Spleen (tissue), 11 donors: ENCODE data around the gene HMCN1. TPM values are rescaled to one million over a fixed set of nuclear protein-coding genes. Genes with fewer than 3 reads are reported as not detected.

ENCODE experiments used
- DNase-seq: peaks from one replicate; pipeline ENCODE4 v3.0.0-alpha.2; 2020
- H3K27ac ChIP-seq, 8 donors: fragments of 200-600 bp; sonication (generic) in 7 of 8; 1 replicate in 4 of 8; 2 replicates in 4 of 8; pipeline versions ENCODE4 v1.5.0 to v1.8.0; 2016 to 2021; ENCODE audit warnings: inconsistent platforms in 4 of 8, mild to moderate bottlenecking in 4 of 8, moderate library complexity in 1 of 8
- H3K27me3 ChIP-seq, 7 donors: fragments of 200-600 bp; sonication (generic) in 6 of 7; replicated peaks in 1 of 7; 1 replicate in 4 of 7; 2 replicates in 3 of 7; pipeline versions ENCODE4 v1.5.0 to v1.8.0; 2016 to 2021; ENCODE audit warnings: inconsistent platforms in 3 of 7, mild to moderate bottlenecking in 1 of 7
- H3K36me3 ChIP-seq, 6 donors: fragments of 200-600 bp; sonication (generic) in 5 of 6; 1 replicate in 4 of 6; 2 replicates in 2 of 6; pipeline versions ENCODE4 v1.5.0 to v1.8.0; 2016 to 2021; ENCODE audit warnings: inconsistent platforms in 2 of 6
- H3K4me1 ChIP-seq, 6 donors: fragments of 200-600 bp; sonication (generic) in 5 of 6; 1 replicate in 3 of 6; 2 replicates in 3 of 6; pipeline versions ENCODE4 v1.5.0 to v1.8.0; 2016 to 2021; ENCODE audit warnings: inconsistent platforms in 3 of 6
- H3K4me3 ChIP-seq, 8 donors: fragments of 200-600 bp; sonication (generic) in 7 of 8; 1 replicate in 4 of 8; 2 replicates in 4 of 8; pipeline versions ENCODE4 v1.5.0 to v1.8.0; 2016 to 2021; ENCODE audit warnings: inconsistent platforms in 4 of 8, mild to moderate bottlenecking in 4 of 8, moderate library complexity in 2 of 8
- H3K9me3 ChIP-seq, 8 donors: fragments of 200-600 bp; sonication (generic) in 7 of 8; 1 replicate in 4 of 8; 2 replicates in 4 of 8; pipeline versions ENCODE4 v1.5.0 to v1.8.0; 2016 to 2021; ENCODE audit warnings: inconsistent platforms in 4 of 8
- POLR2A ChIP-seq, 3 donors: fragments of 450-650 bp; IDR thresholded peaks; one replicate each; pipeline ENCODE4 v1.5.1; 2017; ENCODE audit warnings: antibody characterized with exemption in 3 of 3, mild to moderate bottlenecking in 1 of 3
- POLR2AphosphoS5 ChIP-seq, 3 donors: sonication (generic); formaldehyde crosslinking; IDR thresholded peaks; one replicate each; pipeline ENCODE4 v1.5.1; 2017; ENCODE audit warnings: antibody characterized with exemption in 3 of 3
- WGBS, 5 donors: extraction: QIAGEN DNeasy Blood & Tissue Kit in 3 of 5; methylation state at CpG; one replicate each; pipeline versions ENCODE4 v1.1.5 to v1.1.7; 2013 to 2018; 5-methylcytosine and 5-hydroxymethylcytosine counted together
- intact Hi-C: fragments of 100-400 bp; cut with DNase I; formaldehyde crosslinking; loops from one replicate; pipeline ENCODE4 v1.15.0; 2023; ENCODE audit warnings: low total_unique reads
- polyA plus RNA-seq, 3 donors: library from polyadenylated mRNA; stranded (reverse); fragments of 200-250 nt; gene quantifications; one replicate each; pipeline ENCODE4 v1.2.1, GENCODE V29; 2013
- total RNA-seq, 7 donors: library from RNA; depleted of rRNA in 3 of 7; stranded (reverse); fragments of >200 nt in 3 of 7; fragmentation: NEBNext Ultra II Directional in 4 of 7; extraction: Animal tissue kit (Norgen Biotek cat#: 25700) in 4 of 7; gene quantifications; one replicate each; pipeline versions ENCODE4 v1.1.0 to v1.2.1, GENCODE V29; 2016 to 2021
- TF ChIP-seq, protein P1 (sequence below), 11 experiments: fragments of 200-600 bp in 7 of 11; fragments of 450-650 bp in 4 of 11; sonication (generic) in 4 of 11; IDR thresholded peaks in 8 of 11; conservative IDR thresholded peaks in 3 of 11; 1 replicate in 7 of 11; 2 replicates in 4 of 11; pipeline versions ENCODE4 v1.4.0 to v1.8.0; 2016 to 2021; ENCODE audit warnings: antibody characterized with exemption in 11 of 11, inconsistent platforms in 4 of 11, mild to moderate bottlenecking in 1 of 11
- donor health status: healthy with polysubstance abuse.
- donor health status: DM: no; HTN: no; CAD: no; lungs with moderate emphysema.
- donor health status: DM: no; HTN: no; CAD: no.
- donor health status: Bipolar disorder and iron deficiency.
- donor health status: healthy.
- donor health status: DM: no; HTN: no; CAD: no.
- donor health status: DM: yes; HTN: yes; CAD: no.

The HMCN1 gene
- total and polyA plus RNA-seq, 10 donors, result 1.2 to 28.8 (median 19.9) TPM

DNA sequence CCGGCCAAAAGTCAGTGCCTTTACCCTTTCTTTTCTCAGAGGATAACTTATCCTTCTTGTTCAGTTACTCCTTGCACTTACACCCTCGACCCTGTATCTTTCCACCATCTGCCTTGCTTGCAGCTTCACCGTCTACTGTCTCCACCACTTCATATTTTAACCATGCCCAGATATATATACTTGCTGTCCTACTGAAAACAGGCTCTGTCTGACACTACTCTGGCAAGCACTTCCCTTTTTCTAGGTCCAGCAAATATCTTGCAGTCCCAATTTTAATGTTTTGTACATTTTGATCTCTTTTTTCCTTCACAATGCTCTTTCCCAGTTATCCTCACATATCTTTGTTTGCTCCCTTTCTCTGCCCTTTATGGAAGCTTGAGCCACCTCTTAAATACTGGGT lies 332.2 kb downstream of the HMCN1 start:
- Histone ChIP-seq H3K9me3 (no peaks in the 10 kb centered on the region), H3K36me3 (no peaks in the 10 kb centered on the region), H3K4me3 (no peak overlapping the region), H3K4me1 (no peaks in the 10 kb centered on the region), H3K27ac (no peak overlapping the region), H3K27me3 (no peaks in the 10 kb centered on the region)
- TF ChIP-seq POLR2A (IDR thresholded peaks at IDR 0.05) (no peak), POLR2AphosphoS5 (IDR thresholded peaks at IDR 0.05) (no peak)
- TF ChIP-seq, protein P1, sequence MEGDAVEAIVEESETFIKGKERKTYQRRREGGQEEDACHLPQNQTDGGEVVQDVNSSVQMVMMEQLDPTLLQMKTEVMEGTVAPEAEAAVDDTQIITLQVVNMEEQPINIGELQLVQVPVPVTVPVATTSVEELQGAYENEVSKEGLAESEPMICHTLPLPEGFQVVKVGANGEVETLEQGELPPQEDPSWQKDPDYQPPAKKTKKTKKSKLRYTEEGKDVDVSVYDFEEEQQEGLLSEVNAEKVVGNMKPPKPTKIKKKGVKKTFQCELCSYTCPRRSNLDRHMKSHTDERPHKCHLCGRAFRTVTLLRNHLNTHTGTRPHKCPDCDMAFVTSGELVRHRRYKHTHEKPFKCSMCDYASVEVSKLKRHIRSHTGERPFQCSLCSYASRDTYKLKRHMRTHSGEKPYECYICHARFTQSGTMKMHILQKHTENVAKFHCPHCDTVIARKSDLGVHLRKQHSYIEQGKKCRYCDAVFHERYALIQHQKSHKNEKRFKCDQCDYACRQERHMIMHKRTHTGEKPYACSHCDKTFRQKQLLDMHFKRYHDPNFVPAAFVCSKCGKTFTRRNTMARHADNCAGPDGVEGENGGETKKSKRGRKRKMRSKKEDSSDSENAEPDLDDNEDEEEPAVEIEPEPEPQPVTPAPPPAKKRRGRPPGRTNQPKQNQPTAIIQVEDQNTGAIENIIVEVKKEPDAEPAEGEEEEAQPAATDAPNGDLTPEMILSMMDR (IDR thresholded peaks at IDR 0.05 in 8 of 11, conservative IDR thresholded peaks at IDR 0.05 in 3 of 11), result no peak
- WGBS, 5 donors, result 53 to 71% (median 66%) methylated on average over 3 of the region's 3 CpGs
- DNase-seq, result no peak
- intact Hi-C loops, result no loop called here

DNA sequence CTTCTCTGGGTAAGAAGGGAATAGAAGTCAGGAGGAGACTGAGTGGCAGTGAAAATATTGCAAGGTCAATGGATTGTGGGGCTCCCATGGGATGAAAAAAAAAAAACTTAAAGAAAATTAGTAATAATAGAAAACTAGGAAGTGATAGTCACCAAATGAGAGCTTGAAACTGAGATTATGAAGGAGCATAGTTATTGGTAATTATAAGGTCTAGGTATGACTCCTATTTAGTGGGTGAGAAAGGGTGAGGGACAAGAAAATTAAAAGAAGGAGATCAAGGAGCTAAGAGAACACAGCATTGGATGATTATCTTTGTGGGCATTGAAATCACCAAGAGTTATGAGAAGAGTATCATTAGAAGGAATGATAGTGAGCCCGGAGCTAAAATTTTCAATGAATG lies 339.5 kb downstream of the HMCN1 start:
- WGBS, 5 donors, result 89 to 100% (median 96%) methylated on average over 1 of the region's 1 CpG
- Histone ChIP-seq H3K4me1 (no peaks in the 10 kb centered on the region), H3K27ac (no peak overlapping the region), H3K27me3 (no peaks in the 10 kb centered on the region), H3K4me3 (no peak overlapping the region), H3K36me3 (no peaks in the 10 kb centered on the region), H3K9me3 (no peaks in the 10 kb centered on the region)
- TF ChIP-seq, protein P1 (IDR thresholded peaks at IDR 0.05 in 8 of 11, conservative IDR thresholded peaks at IDR 0.05 in 3 of 11), result no peak
- TF ChIP-seq POLR2A (IDR thresholded peaks at IDR 0.05), result no peak
- intact Hi-C loops, result no loop called here
- no peak for DNase-seq

DNA sequence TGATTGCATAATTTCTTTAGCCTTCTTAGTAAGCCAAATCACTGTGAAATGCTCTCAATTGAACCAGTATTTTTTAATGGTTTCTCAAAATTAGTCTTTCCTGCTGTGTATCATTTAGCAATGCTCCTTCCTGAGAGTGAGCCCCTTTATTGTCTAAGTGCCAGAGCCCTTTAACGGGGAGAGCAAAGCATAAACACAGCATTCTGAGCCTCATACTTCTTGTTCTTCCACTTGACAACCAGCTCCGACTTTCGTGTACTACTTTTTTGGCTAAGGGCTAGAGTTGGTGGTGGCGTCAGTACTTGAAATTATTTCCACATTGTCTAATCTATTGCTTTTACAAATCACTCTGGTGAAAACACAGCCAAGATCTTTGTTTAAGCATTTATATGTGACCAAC lies 341.8 kb downstream of the HMCN1 start:
- H3K27me3 ChIP-seq, result no peaks in the 10 kb centered on the region
- H3K36me3 ChIP-seq, result no peaks in the 10 kb centered on the region
- no peak for DNase-seq
- H3K9me3 ChIP-seq, result no peaks in the 10 kb centered on the region
- H3K4me1 ChIP-seq, result no peaks in the 10 kb centered on the region
- 73 to 87% (median 83%) methylated on average over 4 of the region's 4 CpGs for WGBS, 5 donors
- no peak overlapping the region for H3K27ac ChIP-seq
- intact Hi-C loops, result no loop called here
- no peak overlapping the region for H3K4me3 ChIP-seq
- TF ChIP-seq POLR2A (IDR thresholded peaks at IDR 0.05), result no peak
- no peak for TF ChIP-seq POLR2AphosphoS5 (IDR thresholded peaks at IDR 0.05)
- TF ChIP-seq, protein P1 (IDR thresholded peaks at IDR 0.05 in 8 of 11, conservative IDR thresholded peaks at IDR 0.05 in 3 of 11), result no peak

DNA sequence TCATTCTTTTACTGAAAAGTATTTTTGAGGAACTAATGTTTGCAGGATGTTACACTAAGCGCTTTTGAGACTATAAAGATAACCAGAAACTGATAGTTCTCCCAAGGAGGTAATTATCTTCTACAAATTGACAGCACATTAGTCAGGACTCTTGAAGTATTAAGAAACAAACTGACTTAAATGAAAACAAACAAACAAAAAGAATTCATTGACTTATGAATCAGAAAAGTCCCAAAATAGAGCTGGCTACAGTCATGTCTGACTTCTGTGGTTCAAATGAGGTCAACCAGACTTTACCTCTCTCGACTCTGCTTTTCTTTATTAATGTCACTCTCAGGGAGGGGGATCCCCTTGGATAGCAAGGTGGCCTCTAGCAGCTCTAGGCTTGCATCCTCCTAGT lies 344.1 kb downstream of the HMCN1 start:
- no peak overlapping the region for H3K4me3 ChIP-seq
- 61 to 76% (median 69%) methylated on average over 2 of the region's 2 CpGs for WGBS, 5 donors
- peaks cover 0 to 13% (median 6%) of the 10 kb centered on the region in 6 donors for H3K4me1 ChIP-seq
- DNase-seq, result no peak
- TF ChIP-seq POLR2A (IDR thresholded peaks at IDR 0.05), result no peak
- no peak for TF ChIP-seq POLR2AphosphoS5 (IDR thresholded peaks at IDR 0.05)
- TF ChIP-seq, protein P1 (IDR thresholded peaks at IDR 0.05 in 8 of 11, conservative IDR thresholded peaks at IDR 0.05 in 3 of 11), result no peak
- no peaks in the 10 kb centered on the region for H3K27me3 ChIP-seq
- no peaks in the 10 kb centered on the region for H3K36me3 ChIP-seq
- H3K9me3 ChIP-seq, result no peaks in the 10 kb centered on the region
- intact Hi-C loops, result no loop called here
- H3K27ac ChIP-seq, result no peak overlapping the region
